Activated naive CD4-positive, alpha-beta T cell treated with anti-CD3 and anti-CD28 coated beads for 36 hours (primary cell): Measurements from ENCODE around the gene POLD2. TPM values are rescaled to one million over a fixed set of nuclear protein-coding genes. Genes with fewer than 3 reads are reported as not detected.

ENCODE experiments used
- CTCF ChIA-PET: fragments of 350-600 bp; sonication (Branson Sonifier 250); formaldehyde crosslinking; loops from one replicate; lab custom pipeline; 2021; ENCODE audit warnings: antibody characterized with exemption; lab: Charles Lee
- DNase-seq: peaks from one replicate; pipeline ENCODE4 v3.0.0-alpha.2; 2020
- H3K27ac Mint-ChIP-seq: one replicate; pipeline ENCODE4 v1.8.0; 2021; ENCODE audit warnings: mild to moderate bottlenecking, mixed read lengths
- H3K27me3 Mint-ChIP-seq: one replicate; pipeline ENCODE4 v1.8.0; 2021; ENCODE audit warnings: low read depth, mixed read lengths
- H3K36me3 Mint-ChIP-seq: one replicate; pipeline ENCODE4 v1.8.0; 2021; ENCODE audit warnings: low read depth, mixed read lengths
- H3K4me1 Mint-ChIP-seq: one replicate; pipeline ENCODE4 v1.8.0; 2021; ENCODE audit warnings: low read depth, mixed read lengths
- H3K4me3 Mint-ChIP-seq: one replicate; pipeline ENCODE4 v1.8.0; 2021; ENCODE audit warnings: mild to moderate bottlenecking, moderate library complexity, mixed read lengths
- H3K9me3 Mint-ChIP-seq: one replicate; pipeline ENCODE4 v1.8.0; 2021; ENCODE audit warnings: mixed read lengths
- intact Hi-C: fragments of 100-400 bp; cut with micrococcal nuclease; formaldehyde crosslinking; loops from one replicate; pipeline ENCODE4 v1.15.1; 2023
- total RNA-seq, 2 experiments: library from RNA; stranded (reverse); gene quantifications; one replicate each; pipeline ENCODE4 v1.2.3, GENCODE V29; 2021

POLD2 gene
- total RNA-seq, 2 experiments from 2014 or later, result 261 to 270 TPM

GRCh38 chr7:44106311-44107065, 16.9 kb downstream of the POLD2 start:
- CTCF ChIA-PET, result interaction anchor here (0.8 to 1.1 kb wide), 3 partner anchors 9 to 95 kb away, joined by 3 to 5 read pairs (median 3); no protein-coding TSS in a partner anchor
- intact Hi-C loops, result no loop called here

GRCh38 chr7:44105832-44106231, 17.5 kb downstream of the POLD2 start:
- Mint-ChIP-seq H3K4me3 (peak overlapping the region; percentile 68), H3K4me1 (peaks cover 14% of the 10 kb centered on the region), H3K27me3 (no peaks in the 10 kb centered on the region), H3K27ac (peak overlapping the region; percentile 2), H3K9me3 (no peaks in the 10 kb centered on the region), H3K36me3 (no peaks in the 10 kb centered on the region)
- no peak for DNase-seq
- CTCF ChIA-PET, result interaction anchor here (1.0 kb wide), 1 partner anchor 8 kb away, joined by 5 read pairs; no protein-coding TSS in a partner anchor
- intact Hi-C loops, result no loop called here

More at GRCh38 chr7:44106311-44107065, 16.9 kb downstream of the POLD2 start:
- no peaks in the 10 kb centered on the region for H3K36me3 Mint-ChIP-seq
- H3K27ac Mint-ChIP-seq, result no peak overlapping the region
- H3K4me3 Mint-ChIP-seq, result no peak overlapping the region
- H3K9me3 Mint-ChIP-seq, result no peaks in the 10 kb centered on the region
- no peak for DNase-seq
- H3K27me3 Mint-ChIP-seq, result no peaks in the 10 kb centered on the region
- H3K4me1 Mint-ChIP-seq, result peaks cover 14% of the 10 kb centered on the region

- CTCF ChIA-PET, result interaction anchor here (0.6 to 1.0 kb wide), 3 partner anchors 7 to 131 kb away, joined by 3 to 5 read pairs (median 3); no protein-coding TSS in a partner anchor
- peak overlapping the region; percentile 68 for H3K4me3 Mint-ChIP-seq
- intact Hi-C loops, result no loop called here
- peaks cover 14% of the 10 kb centered on the region for H3K4me1 Mint-ChIP-seq
- H3K36me3 Mint-ChIP-seq, result no peaks in the 10 kb centered on the region
- H3K9me3 Mint-ChIP-seq, result no peaks in the 10 kb centered on the region
- H3K27me3 Mint-ChIP-seq, result no peaks in the 10 kb centered on the region
- H3K27ac Mint-ChIP-seq, result no peak overlapping the region
- no peak for DNase-seq
Observed at GRCh38 chr7:44104860-44105771, 18.2 kb downstream of the POLD2 start.

- DNase-seq, result peak; percentile 59
- H3K36me3 Mint-ChIP-seq, result no peaks in the 10 kb centered on the region
- peak within 1 kb of the TSS; percentile 68 for H3K4me3 Mint-ChIP-seq
- peaks cover 14% of the 10 kb centered on the region for H3K4me1 Mint-ChIP-seq
- H3K27me3 Mint-ChIP-seq, result no peaks in the 10 kb centered on the region
- H3K27ac Mint-ChIP-seq, result no peak within 1 kb of the TSS
- CTCF ChIA-PET, result interaction anchor here (0.6 to 0.8 kb wide), 2 partner anchors 27 to 130 kb away, joined by 3 read pairs; no protein-coding TSS in a partner anchor
- intact Hi-C loops, result no loop called here
- H3K9me3 Mint-ChIP-seq, result no peaks in the 10 kb centered on the region
Observed at GRCh38 chr7:44103923-44104859, 19.2 kb downstream of the POLD2 start, which contains the start of gene AEBP1. TSS of gene AEBP1 (plus strand) at chr7:44104345. CDS start at chr7:44104666, 321 bp downstream.

GRCh38 chr7:44103566-44103922, 19.8 kb downstream of the POLD2 start:
- intact Hi-C loops, result no loop called here
- Mint-ChIP-seq H3K9me3 (no peaks in the 10 kb centered on the region), H3K27ac (no peak overlapping the region), H3K4me1 (peaks cover 14% of the 10 kb centered on the region), H3K27me3 (no peaks in the 10 kb centered on the region), H3K4me3 (peak overlapping the region; percentile 49), H3K36me3 (no peaks in the 10 kb centered on the region)
- CTCF ChIA-PET, result no interaction called here
- DNase-seq, result no peak

- Mint-ChIP-seq H3K27me3 (no peaks in the 10 kb centered on the region), H3K4me3 (peak overlapping the region; percentile 49), H3K9me3 (no peaks in the 10 kb centered on the region), H3K4me1 (peaks cover 14% of the 10 kb centered on the region), H3K27ac (no peak overlapping the region), H3K36me3 (no peaks in the 10 kb centered on the region)
- DNase-seq, result no peak
- CTCF ChIA-PET, result no interaction called here
- intact Hi-C loops, result no loop called here
Observed at GRCh38 chr7:44102846-44103565, 20.3 kb downstream of the POLD2 start.

GRCh38 chr7:44101966-44102845, 21.1 kb downstream of the POLD2 start:
- Mint-ChIP-seq H3K36me3 (no peaks in the 10 kb centered on the region), H3K4me1 (peaks cover 21% of the 10 kb centered on the region), H3K9me3 (no peaks in the 10 kb centered on the region), H3K27me3 (no peaks in the 10 kb centered on the region), H3K27ac (no peak overlapping the region), H3K4me3 (no peak overlapping the region)
- no peak for DNase-seq
- CTCF ChIA-PET, result no interaction called here
- intact Hi-C loops, result no loop called here

- intact Hi-C loops, result no loop called here
- CTCF ChIA-PET, result no interaction called here
- H3K27me3 Mint-ChIP-seq, result no peaks in the 10 kb centered on the region
- H3K4me1 Mint-ChIP-seq, result peaks cover 27% of the 10 kb centered on the region
- H3K9me3 Mint-ChIP-seq, result no peaks in the 10 kb centered on the region
- no peak overlapping the region for H3K27ac Mint-ChIP-seq
- H3K4me3 Mint-ChIP-seq, result no peak overlapping the region
- DNase-seq, result no peak
- no peaks in the 10 kb centered on the region for H3K36me3 Mint-ChIP-seq
Observed at GRCh38 chr7:44101303-44101965, 21.9 kb downstream of the POLD2 start.

GRCh38 chr7:44100458-44101302, 22.7 kb downstream of the POLD2 start:
- Mint-ChIP-seq H3K27ac (no peak overlapping the region), H3K4me3 (no peak overlapping the region), H3K4me1 (peaks cover 19% of the 10 kb centered on the region), H3K36me3 (no peaks in the 10 kb centered on the region), H3K27me3 (no peaks in the 10 kb centered on the region), H3K9me3 (no peaks in the 10 kb centered on the region)
- intact Hi-C loops, result no loop called here
- no peak for DNase-seq
- CTCF ChIA-PET, result no interaction called here

GRCh38 chr7:44099669-44100068, 23.7 kb downstream of the POLD2 start:
- H3K4me1 Mint-ChIP-seq, result peaks cover 13% of the 10 kb centered on the region
- no peak overlapping the region for H3K4me3 Mint-ChIP-seq
- no peaks in the 10 kb centered on the region for H3K9me3 Mint-ChIP-seq
- no peaks in the 10 kb centered on the region for H3K27me3 Mint-ChIP-seq
- H3K36me3 Mint-ChIP-seq, result no peaks in the 10 kb centered on the region
- H3K27ac Mint-ChIP-seq, result no peak overlapping the region
- CTCF ChIA-PET, result no interaction called here
- DNase-seq, result no peak
- intact Hi-C loops, result no loop called here
